ENCODE results near the gene XAB2. TPM values are rescaled to one million over a fixed set of nuclear protein-coding genes. Genes with fewer than 3 reads are reported as not detected.

The XAB2 gene
- total RNA-seq, 1 donor from 2014 or later, result 28.1 TPM

DNA sequence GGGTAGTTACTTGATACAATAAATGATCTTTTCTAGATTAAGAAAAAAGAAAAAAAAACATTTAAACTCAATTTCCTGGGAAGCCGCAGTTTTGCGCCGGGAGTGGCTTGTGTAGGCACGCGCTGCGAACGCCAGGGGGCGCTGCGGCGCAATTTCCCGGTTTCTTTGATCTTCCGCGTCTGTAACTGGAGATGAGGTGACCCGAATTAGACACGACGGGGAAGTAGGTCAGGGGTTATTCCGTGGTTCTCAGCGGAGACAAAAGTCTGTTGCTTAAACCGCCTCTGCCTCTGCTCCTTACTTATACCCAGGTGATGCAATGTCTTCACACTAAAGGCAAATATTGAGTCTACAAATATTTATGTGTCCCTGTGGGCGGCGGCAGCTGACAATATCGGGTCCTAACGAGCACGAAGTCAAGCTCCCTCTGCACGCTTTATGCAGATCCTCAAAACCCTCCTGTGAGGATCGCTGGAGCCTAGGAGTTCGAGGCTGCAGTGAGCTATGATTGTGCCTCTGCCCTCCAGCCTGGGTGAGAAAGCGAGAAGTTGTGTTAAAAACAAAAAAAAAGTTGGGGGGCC, 22.8 kb upstream of the XAB2 start:
- H3K4me1 ChIP-seq (ENCODE audit: insufficient read depth, low read length), result no peaks in the 10 kb centered on the region
- H3K79me2 ChIP-seq (ENCODE audit: insufficient read depth, low read length), result no peaks in the 10 kb centered on the region
- no peaks in the 10 kb centered on the region for H3K36me3 Mint-ChIP-seq (ENCODE audit: low read depth, unreplicated experiment)
- no peak for FAIRE-seq
- H3K9ac ChIP-seq (ENCODE audit: low read length), result no peak overlapping the region
- no peak overlapping the region for H3K4me3 ChIP-seq (ENCODE audit: insufficient read depth, low read depth, low read length)
- H3K27me3 Mint-ChIP-seq (ENCODE audit: low read depth, unreplicated experiment), result peaks cover 37% of the 10 kb centered on the region
- H4K20me1 ChIP-seq (ENCODE audit: insufficient read depth, low read length), result no peaks in the 10 kb centered on the region
- peak overlapping the region; percentile 72 for H3K4me2 ChIP-seq (ENCODE audit: low read length)
- no peak overlapping the region for H3K27ac ChIP-seq (ENCODE audit: low read depth, low read length)
- H3K27me3 ChIP-seq (ENCODE audit: insufficient read depth, low read length), result peaks cover 2% of the 10 kb centered on the region
- TF ChIP-seq, protein P1, sequence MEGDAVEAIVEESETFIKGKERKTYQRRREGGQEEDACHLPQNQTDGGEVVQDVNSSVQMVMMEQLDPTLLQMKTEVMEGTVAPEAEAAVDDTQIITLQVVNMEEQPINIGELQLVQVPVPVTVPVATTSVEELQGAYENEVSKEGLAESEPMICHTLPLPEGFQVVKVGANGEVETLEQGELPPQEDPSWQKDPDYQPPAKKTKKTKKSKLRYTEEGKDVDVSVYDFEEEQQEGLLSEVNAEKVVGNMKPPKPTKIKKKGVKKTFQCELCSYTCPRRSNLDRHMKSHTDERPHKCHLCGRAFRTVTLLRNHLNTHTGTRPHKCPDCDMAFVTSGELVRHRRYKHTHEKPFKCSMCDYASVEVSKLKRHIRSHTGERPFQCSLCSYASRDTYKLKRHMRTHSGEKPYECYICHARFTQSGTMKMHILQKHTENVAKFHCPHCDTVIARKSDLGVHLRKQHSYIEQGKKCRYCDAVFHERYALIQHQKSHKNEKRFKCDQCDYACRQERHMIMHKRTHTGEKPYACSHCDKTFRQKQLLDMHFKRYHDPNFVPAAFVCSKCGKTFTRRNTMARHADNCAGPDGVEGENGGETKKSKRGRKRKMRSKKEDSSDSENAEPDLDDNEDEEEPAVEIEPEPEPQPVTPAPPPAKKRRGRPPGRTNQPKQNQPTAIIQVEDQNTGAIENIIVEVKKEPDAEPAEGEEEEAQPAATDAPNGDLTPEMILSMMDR (IDR thresholded peaks at IDR 0.05; ENCODE audit: insufficient read depth, low read depth, low read length), result peak; percentile 97
- no peak for TF ChIP-seq EZH2 (IDR thresholded peaks at IDR 0.05; ENCODE audit: insufficient read depth, low read length)
- H3K27ac Mint-ChIP-seq (ENCODE audit: unreplicated experiment), result peak overlapping the region; percentile 77
- H3K4me1 Mint-ChIP-seq (ENCODE audit: low read depth, unreplicated experiment), result no peaks in the 10 kb centered on the region
- peak overlapping the region; percentile 60 for H3K4me3 Mint-ChIP-seq (ENCODE audit: unreplicated experiment)
- H3K9me3 Mint-ChIP-seq (ENCODE audit: unreplicated experiment), result no peaks in the 10 kb centered on the region
- no peaks in the 10 kb centered on the region for H3K9me3 ChIP-seq (ENCODE audit: insufficient read depth, low read depth, low read length)
- H2AFZ ChIP-seq (ENCODE audit: low read depth, low read length), result peak overlapping the region; percentile 68
- no peaks in the 10 kb centered on the region for H3K36me3 ChIP-seq (ENCODE audit: insufficient read depth, low read length)
- DNase-seq (ENCODE audit: low read depth), result peak; percentile 25

- no peaks in the 10 kb centered on the region for H3K79me2 ChIP-seq (ENCODE audit: insufficient read depth, low read length)
- FAIRE-seq, result no peak
- no peak overlapping the region for H3K27ac ChIP-seq (ENCODE audit: low read depth, low read length)
- no peak overlapping the region for H3K9ac ChIP-seq (ENCODE audit: low read length)
- no peaks in the 10 kb centered on the region for H3K9me3 Mint-ChIP-seq (ENCODE audit: unreplicated experiment)
- H3K27me3 ChIP-seq (ENCODE audit: insufficient read depth, low read length), result peaks cover 2% of the 10 kb centered on the region
- no peak overlapping the region for H3K4me3 ChIP-seq (ENCODE audit: insufficient read depth, low read depth, low read length)
- TF ChIP-seq, protein P1 (IDR thresholded peaks at IDR 0.05; ENCODE audit: insufficient read depth, low read depth, low read length), result no peak
- TF ChIP-seq EZH2 (IDR thresholded peaks at IDR 0.05; ENCODE audit: insufficient read depth, low read length), result no peak
- no peak overlapping the region for H3K27ac Mint-ChIP-seq (ENCODE audit: unreplicated experiment)
- H3K9me3 ChIP-seq (ENCODE audit: insufficient read depth, low read depth, low read length), result no peaks in the 10 kb centered on the region
- no peaks in the 10 kb centered on the region for H3K36me3 Mint-ChIP-seq (ENCODE audit: low read depth, unreplicated experiment)
- H3K36me3 ChIP-seq (ENCODE audit: insufficient read depth, low read length), result no peaks in the 10 kb centered on the region
- no peak overlapping the region for H3K4me3 Mint-ChIP-seq (ENCODE audit: unreplicated experiment)
- no peaks in the 10 kb centered on the region for H3K4me1 ChIP-seq (ENCODE audit: insufficient read depth, low read length)
- H3K4me2 ChIP-seq (ENCODE audit: low read length), result no peak overlapping the region
- H3K4me1 Mint-ChIP-seq (ENCODE audit: low read depth, unreplicated experiment), result no peaks in the 10 kb centered on the region
- no peaks in the 10 kb centered on the region for H4K20me1 ChIP-seq (ENCODE audit: insufficient read depth, low read length)
- no peak overlapping the region for H2AFZ ChIP-seq (ENCODE audit: low read depth, low read length)
- peaks cover 27% of the 10 kb centered on the region for H3K27me3 Mint-ChIP-seq (ENCODE audit: low read depth, unreplicated experiment)
- DNase-seq (ENCODE audit: low read depth), result no peak
Measured at GRCh38 chr19:7650148-7650547, 20.8 kb upstream of the XAB2 start.

DNA sequence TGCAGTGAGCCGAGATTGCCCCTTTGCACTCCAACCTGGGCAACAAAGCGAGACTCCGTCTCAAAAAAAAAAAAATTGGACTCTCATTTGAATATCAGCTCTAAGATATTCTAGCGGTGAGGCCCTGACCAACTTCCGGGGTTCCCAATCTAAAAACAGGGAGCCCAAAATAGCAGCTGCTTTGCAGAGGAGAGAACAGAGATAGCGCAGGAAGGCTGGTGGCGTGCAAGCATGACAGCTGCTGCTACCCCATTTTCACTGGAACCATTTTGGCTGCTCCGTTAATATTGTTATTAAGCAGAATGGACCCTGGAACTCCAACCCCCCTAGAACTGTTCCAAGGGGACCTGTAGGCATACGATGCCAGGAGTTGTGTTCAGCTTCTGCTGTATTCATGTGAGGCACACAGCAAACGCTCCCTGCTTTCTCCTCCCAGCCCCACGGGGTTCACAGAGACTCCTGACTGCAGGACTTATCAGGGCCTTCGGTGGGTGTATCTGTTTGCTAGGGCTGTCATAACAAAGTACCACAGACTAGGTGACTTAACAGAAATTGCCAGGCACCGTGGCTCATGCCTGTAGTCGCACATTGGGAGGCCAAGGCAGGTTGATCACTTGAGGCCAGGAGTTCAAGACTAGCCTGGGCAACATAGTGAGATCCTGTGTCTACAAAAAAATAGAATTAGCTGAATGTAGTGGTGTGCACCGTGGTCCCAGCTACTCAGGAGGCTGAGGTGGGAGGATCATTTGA, 19.1 kb upstream of the XAB2 start:
- DNase-seq (ENCODE audit: low read depth), result no peak
- Mint-ChIP-seq H3K4me3 (ENCODE audit: unreplicated experiment) (no peak overlapping the region), H3K36me3 (ENCODE audit: low read depth, unreplicated experiment) (no peaks in the 10 kb centered on the region), H3K4me1 (ENCODE audit: low read depth, unreplicated experiment) (no peaks in the 10 kb centered on the region), H3K27me3 (ENCODE audit: low read depth, unreplicated experiment) (peaks cover 25% of the 10 kb centered on the region), H3K9me3 (ENCODE audit: unreplicated experiment) (no peaks in the 10 kb centered on the region), H3K27ac (ENCODE audit: unreplicated experiment) (no peak overlapping the region)
- no peak for FAIRE-seq
- Histone ChIP-seq H3K27me3 (ENCODE audit: insufficient read depth, low read length) (peaks cover 2% of the 10 kb centered on the region), H2AFZ (ENCODE audit: low read depth, low read length) (no peak overlapping the region), H3K9ac (ENCODE audit: low read length) (no peak overlapping the region), H3K27ac (ENCODE audit: low read depth, low read length) (no peak overlapping the region), H3K4me2 (ENCODE audit: low read length) (no peak overlapping the region), H3K4me3 (ENCODE audit: insufficient read depth, low read depth, low read length) (no peak overlapping the region), H3K9me3 (ENCODE audit: insufficient read depth, low read depth, low read length) (no peaks in the 10 kb centered on the region), H4K20me1 (ENCODE audit: insufficient read depth, low read length) (no peaks in the 10 kb centered on the region), H3K79me2 (ENCODE audit: insufficient read depth, low read length) (no peaks in the 10 kb centered on the region), H3K36me3 (ENCODE audit: insufficient read depth, low read length) (no peaks in the 10 kb centered on the region), H3K4me1 (ENCODE audit: insufficient read depth, low read length) (no peaks in the 10 kb centered on the region)
- TF ChIP-seq, protein P1 (IDR thresholded peaks at IDR 0.05; ENCODE audit: insufficient read depth, low read depth, low read length), result no peak
- no peak for TF ChIP-seq EZH2 (IDR thresholded peaks at IDR 0.05; ENCODE audit: insufficient read depth, low read length)
